ENCODE measurements around the gene DHX16.

DHX16 gene

DNA sequence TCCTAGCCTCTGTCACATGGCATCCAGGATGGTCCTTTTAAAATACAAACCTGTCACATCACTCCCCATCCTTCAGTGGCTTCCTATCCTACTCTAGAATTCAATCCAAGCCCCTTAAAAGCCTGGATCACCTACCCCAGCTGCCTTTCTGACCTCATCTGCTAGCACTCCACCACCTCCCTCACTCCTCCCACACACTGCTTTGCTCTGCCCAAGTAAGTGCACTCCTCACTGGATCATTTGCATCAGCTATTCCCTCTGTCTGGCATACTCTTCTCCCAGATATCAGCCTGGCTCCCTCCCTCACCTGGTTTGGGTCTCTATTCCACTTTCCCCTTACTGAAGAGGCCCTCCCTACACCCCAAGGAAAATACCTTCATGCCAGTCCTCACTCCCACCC lies 15.4 kb downstream of the DHX16 start:
- TF ChIP-seq, protein P1, sequence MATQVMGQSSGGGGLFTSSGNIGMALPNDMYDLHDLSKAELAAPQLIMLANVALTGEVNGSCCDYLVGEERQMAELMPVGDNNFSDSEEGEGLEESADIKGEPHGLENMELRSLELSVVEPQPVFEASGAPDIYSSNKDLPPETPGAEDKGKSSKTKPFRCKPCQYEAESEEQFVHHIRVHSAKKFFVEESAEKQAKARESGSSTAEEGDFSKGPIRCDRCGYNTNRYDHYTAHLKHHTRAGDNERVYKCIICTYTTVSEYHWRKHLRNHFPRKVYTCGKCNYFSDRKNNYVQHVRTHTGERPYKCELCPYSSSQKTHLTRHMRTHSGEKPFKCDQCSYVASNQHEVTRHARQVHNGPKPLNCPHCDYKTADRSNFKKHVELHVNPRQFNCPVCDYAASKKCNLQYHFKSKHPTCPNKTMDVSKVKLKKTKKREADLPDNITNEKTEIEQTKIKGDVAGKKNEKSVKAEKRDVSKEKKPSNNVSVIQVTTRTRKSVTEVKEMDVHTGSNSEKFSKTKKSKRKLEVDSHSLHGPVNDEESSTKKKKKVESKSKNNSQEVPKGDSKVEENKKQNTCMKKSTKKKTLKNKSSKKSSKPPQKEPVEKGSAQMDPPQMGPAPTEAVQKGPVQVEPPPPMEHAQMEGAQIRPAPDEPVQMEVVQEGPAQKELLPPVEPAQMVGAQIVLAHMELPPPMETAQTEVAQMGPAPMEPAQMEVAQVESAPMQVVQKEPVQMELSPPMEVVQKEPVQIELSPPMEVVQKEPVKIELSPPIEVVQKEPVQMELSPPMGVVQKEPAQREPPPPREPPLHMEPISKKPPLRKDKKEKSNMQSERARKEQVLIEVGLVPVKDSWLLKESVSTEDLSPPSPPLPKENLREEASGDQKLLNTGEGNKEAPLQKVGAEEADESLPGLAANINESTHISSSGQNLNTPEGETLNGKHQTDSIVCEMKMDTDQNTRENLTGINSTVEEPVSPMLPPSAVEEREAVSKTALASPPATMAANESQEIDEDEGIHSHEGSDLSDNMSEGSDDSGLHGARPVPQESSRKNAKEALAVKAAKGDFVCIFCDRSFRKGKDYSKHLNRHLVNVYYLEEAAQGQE (IDR thresholded peaks at IDR 0.05; ENCODE audit: low read depth): no peak
- TF ChIP-seq CREB1 (IDR thresholded peaks at IDR 0.05; ENCODE audit: low read depth): no peak
- no peak for TF ChIP-seq TEAD4 (IDR thresholded peaks at IDR 0.05)
- no peak for TF ChIP-seq CEBPB (IDR thresholded peaks at IDR 0.05)
- TF ChIP-seq EGR1 (IDR thresholded peaks at IDR 0.05): no peak
- TF ChIP-seq EP300 (IDR thresholded peaks at IDR 0.05; ENCODE audit: borderline replicate concordance): no peak
- TF ChIP-seq, protein P2, sequence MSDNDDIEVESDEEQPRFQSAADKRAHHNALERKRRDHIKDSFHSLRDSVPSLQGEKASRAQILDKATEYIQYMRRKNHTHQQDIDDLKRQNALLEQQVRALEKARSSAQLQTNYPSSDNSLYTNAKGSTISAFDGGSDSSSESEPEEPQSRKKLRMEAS (IDR thresholded peaks at IDR 0.05): no peak
- no peak for TF ChIP-seq ZBTB7A (IDR thresholded peaks at IDR 0.05; ENCODE audit: low read depth)
- no peak for TF ChIP-seq TCF12 (IDR thresholded peaks at IDR 0.05; ENCODE audit: low read depth)
- TF ChIP-seq YY1 (IDR thresholded peaks at IDR 0.05; ENCODE audit: low read depth): no peak
- TF ChIP-seq, protein P3, sequence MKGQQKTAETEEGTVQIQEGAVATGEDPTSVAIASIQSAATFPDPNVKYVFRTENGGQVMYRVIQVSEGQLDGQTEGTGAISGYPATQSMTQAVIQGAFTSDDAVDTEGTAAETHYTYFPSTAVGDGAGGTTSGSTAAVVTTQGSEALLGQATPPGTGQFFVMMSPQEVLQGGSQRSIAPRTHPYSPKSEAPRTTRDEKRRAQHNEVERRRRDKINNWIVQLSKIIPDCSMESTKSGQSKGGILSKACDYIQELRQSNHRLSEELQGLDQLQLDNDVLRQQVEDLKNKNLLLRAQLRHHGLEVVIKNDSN (IDR thresholded peaks at IDR 0.05): no peak
- no peak for TF ChIP-seq NFIC (IDR thresholded peaks at IDR 0.05)
- TF ChIP-seq RAD21 (IDR thresholded peaks at IDR 0.05; ENCODE audit: low read depth): no peak

DNA sequence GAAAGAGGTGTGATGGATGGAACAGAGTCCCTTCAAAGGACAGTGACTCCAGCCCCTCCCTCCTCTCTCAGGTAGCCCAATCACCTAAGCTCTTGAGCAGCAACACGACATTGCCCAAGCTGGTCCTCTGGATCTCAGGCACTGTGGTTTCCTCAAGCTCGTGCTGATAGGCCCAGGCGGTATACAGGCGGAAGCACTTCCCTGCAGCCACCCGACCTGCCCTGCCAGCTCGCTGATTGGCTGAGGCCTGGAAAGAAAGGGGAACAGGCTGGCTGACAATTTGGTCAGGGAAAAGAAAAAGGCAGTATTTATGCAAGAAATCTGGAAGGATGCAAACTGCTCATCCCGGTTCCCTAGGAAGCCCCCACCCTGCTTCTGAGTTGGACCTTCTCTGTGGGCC lies 16.3 kb downstream of the DHX16 start:
- no peak for TF ChIP-seq CEBPB (IDR thresholded peaks at IDR 0.05)
- TF ChIP-seq, protein P3 (IDR thresholded peaks at IDR 0.05): no peak
- no peak for TF ChIP-seq RAD21 (IDR thresholded peaks at IDR 0.05; ENCODE audit: low read depth)

DNA sequence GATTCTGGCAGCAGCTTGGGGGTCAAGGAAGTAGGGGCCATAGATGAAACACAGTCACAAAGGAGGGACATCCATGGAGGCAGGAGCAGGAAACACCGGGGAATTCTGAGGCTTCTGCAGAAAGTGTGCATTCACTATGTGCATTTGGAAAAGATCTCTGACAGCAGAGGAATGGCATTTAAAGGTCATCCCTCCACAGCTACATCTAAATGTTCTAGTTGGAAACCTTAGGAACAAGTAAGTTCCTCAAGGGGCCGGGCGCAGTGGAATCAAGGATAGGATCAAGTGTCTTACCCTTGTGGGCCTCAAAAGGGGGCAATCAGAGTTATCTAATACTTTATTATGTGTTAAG lies 17.1 kb downstream of the DHX16 start:
- TF ChIP-seq TEAD4 (IDR thresholded peaks at IDR 0.05): no peak
- TF ChIP-seq TCF12 (IDR thresholded peaks at IDR 0.05; ENCODE audit: low read depth): no peak
- no peak for TF ChIP-seq CREB1 (IDR thresholded peaks at IDR 0.05; ENCODE audit: low read depth)
- no peak for TF ChIP-seq RAD21 (IDR thresholded peaks at IDR 0.05; ENCODE audit: low read depth)
- TF ChIP-seq, protein P1 (IDR thresholded peaks at IDR 0.05; ENCODE audit: low read depth): no peak
- TF ChIP-seq ZBTB7A (IDR thresholded peaks at IDR 0.05; ENCODE audit: low read depth): no peak
- TF ChIP-seq EGR1 (IDR thresholded peaks at IDR 0.05): no peak

DNA sequence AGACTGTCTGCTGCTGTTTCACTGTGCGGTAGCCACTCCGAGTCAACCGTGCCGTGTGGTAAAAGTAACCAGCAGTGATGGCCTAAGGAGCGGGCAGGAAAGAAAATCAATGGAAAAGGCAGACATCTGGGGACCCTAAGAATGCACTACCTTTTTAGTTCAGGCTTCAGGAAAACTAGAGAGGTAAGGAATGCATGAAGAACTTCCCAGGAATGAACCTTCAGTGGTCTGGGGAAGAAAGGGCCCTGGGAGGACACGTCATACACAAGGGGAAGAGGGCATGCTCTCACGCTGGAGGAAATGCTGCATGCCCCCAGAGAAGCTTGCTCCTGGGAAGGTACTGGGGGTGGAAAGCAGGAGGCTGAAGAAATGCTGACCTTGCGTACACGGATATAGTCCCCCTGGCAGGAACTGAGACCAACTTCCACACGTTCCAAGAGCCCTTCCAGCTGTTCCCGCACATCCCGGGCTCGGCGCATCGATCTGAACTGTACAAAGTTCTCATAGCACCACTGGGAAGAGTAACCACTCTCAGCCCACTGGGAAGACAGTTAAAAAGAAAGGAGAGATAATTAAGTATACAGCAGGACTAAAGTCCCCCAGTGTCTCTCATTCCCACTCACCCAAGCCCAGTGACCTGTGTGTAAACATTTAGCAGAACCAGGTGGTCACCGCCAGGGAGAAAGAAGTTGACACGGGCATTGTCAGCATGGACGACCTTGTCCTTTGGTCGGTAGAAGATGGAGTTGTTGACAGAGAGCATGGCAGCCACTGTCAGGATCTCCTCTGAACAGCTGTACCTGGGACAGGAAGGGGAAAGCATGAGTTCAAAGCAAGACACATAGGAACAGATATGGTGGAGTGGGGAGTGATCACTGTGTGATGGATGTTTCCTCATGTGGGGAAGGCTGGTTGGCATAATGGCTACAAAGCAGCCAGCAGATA lies 17.7 kb downstream of the DHX16 start:
- TF ChIP-seq FOXM1 (IDR thresholded peaks at IDR 0.05; ENCODE audit: borderline replicate concordance, low read depth) (no peak), EGR1 (IDR thresholded peaks at IDR 0.05) (no peak), TEAD4 (IDR thresholded peaks at IDR 0.05) (no peak), TCF12 (IDR thresholded peaks at IDR 0.05; ENCODE audit: low read depth) (no peak), NFIC (IDR thresholded peaks at IDR 0.05) (no peak), YY1 (IDR thresholded peaks at IDR 0.05; ENCODE audit: low read depth) (no peak), EP300 (IDR thresholded peaks at IDR 0.05; ENCODE audit: borderline replicate concordance) (no peak), TAF1 (IDR thresholded peaks at IDR 0.05; ENCODE audit: low read depth) (no peak), CREB1 (IDR thresholded peaks at IDR 0.05; ENCODE audit: low read depth) (no peak), RAD21 (IDR thresholded peaks at IDR 0.05; ENCODE audit: low read depth) (no peak)
- TF ChIP-seq, protein P3 (IDR thresholded peaks at IDR 0.05): no peak
- TF ChIP-seq, protein P2 (IDR thresholded peaks at IDR 0.05): no peak
- TF ChIP-seq, protein P1 (IDR thresholded peaks at IDR 0.05; ENCODE audit: low read depth): no peak
